Measurements from ENCODE around the gene PLEKHA7.

- TF ChIP-seq CTCF (IDR thresholded peaks at IDR 0.05), result no peak
- TF ChIP-seq POLR2A (IDR thresholded peaks at IDR 0.05), result no peak
- TF ChIP-seq POLR2AphosphoS5 (IDR thresholded peaks at IDR 0.05; ENCODE audit: insufficient read depth in 1 of 2, low read depth in 1 of 2), result no peak
Observed at GRCh38 chr11:17004486-17005148, 9.6 kb downstream of the PLEKHA7 start.

Data from vagina (tissue), 2 donors.